IMR-90 (cell line): ENCODE data around the gene TYSND1. TPM values are rescaled to one million over a fixed set of nuclear protein-coding genes. Genes with fewer than 3 reads are reported as not detected.

Experiments used
- ATAC-seq: fragments of 200-7000 bp; cut with Tn5 transposase; 2 replicates; pipeline ENCODE4 v1.9.1; 2020; ENCODE audit warnings: low read depth, mild to moderate bottlenecking, moderate library complexity
- BruUV-seq: library from RNA; stranded (reverse); fragments of 400-500 nt; replicated peaks from 2 replicates; lab custom pipeline; 2021; lab: Mats Ljungman, UMichigan
- CTCF ChIA-PET: fragments of 300-600 bp; formaldehyde crosslinking; extraction: SDS; loops from one replicate; lab custom pipeline; 2021; ENCODE audit warnings: antibody characterized with exemption; lab: Yijun Ruan, JAX
- POLR2A ChIA-PET: fragments of 300-600 bp; sonication (Branson Sonifier 250); formaldehyde crosslinking; loops from one replicate; lab custom pipeline; 2022; ENCODE audit warnings: antibody characterized with exemption; ENCODE audit not compliant: unreplicated experiment; lab: Charles Lee
- DNase-seq: peaks from one replicate; pipeline ENCODE4 v3.0.0; 2013
- H2AFZ ChIP-seq: replicated peaks from 2 replicates; pipeline ENCODE3; 2013; ENCODE audit warnings: low read length, mild to moderate bottlenecking; ENCODE audit not compliant: poor library complexity
- H2AK5ac ChIP-seq: 2 replicates; pipeline ENCODE4 v1.6.1; 2013; ENCODE audit warnings: low read depth, low read length, inconsistent platforms
- H2AK9ac ChIP-seq: replicated peaks from 2 replicates; pipeline ENCODE3; 2013; ENCODE audit warnings: mild to moderate bottlenecking, low read depth, low read length, moderate library complexity; ENCODE audit not compliant: poor library complexity
- H2BK120ac ChIP-seq: 2 replicates; pipeline ENCODE4 v1.6.1; 2013; ENCODE audit warnings: low read depth, low read length, inconsistent platforms
- H2BK15ac ChIP-seq: 3 replicates; pipeline ENCODE4 v1.6.1; 2013; ENCODE audit warnings: low read depth, low read length, inconsistent platforms
- H2BK20ac ChIP-seq: 2 replicates; pipeline ENCODE4 v1.6.1; 2013; ENCODE audit warnings: low read depth, mild to moderate bottlenecking, inconsistent platforms, low read length, moderate library complexity
- H2BK5ac ChIP-seq: 2 replicates; pipeline ENCODE4 v1.6.1; 2013; ENCODE audit warnings: mild to moderate bottlenecking, low read depth, low read length, inconsistent platforms; ENCODE audit not compliant: poor library complexity, severe bottlenecking
- H3K14ac ChIP-seq: replicated peaks from 2 replicates; pipeline ENCODE4 v1.6.1; 2013; ENCODE audit warnings: low read depth, low read length, inconsistent platforms
- H3K18ac ChIP-seq: 2 replicates; pipeline ENCODE4 v1.6.1; 2013; ENCODE audit warnings: low read depth, low read length, control low read depth
- H3K23ac ChIP-seq: 2 replicates; pipeline ENCODE4 v1.6.1; 2013; ENCODE audit warnings: low read depth, low read length, inconsistent platforms
- H3K27ac ChIP-seq: 2 replicates; pipeline ENCODE4 v1.5.1; 2013; ENCODE audit warnings: mild to moderate bottlenecking, control low read depth, low read length; ENCODE audit not compliant: insufficient read depth
- H3K27me3 ChIP-seq: 2 replicates; pipeline ENCODE4 v1.6.1; 2013; ENCODE audit warnings: low read length; ENCODE audit not compliant: control insufficient read depth, insufficient read depth
- H3K36me3 ChIP-seq: 2 replicates; pipeline ENCODE4 v1.6.1; 2013; ENCODE audit warnings: low read length, mixed read lengths; ENCODE audit not compliant: control insufficient read depth, insufficient read depth
- H3K4ac ChIP-seq: 2 replicates; pipeline ENCODE4 v1.6.1; 2013; ENCODE audit warnings: low read depth, low read length, inconsistent platforms
- H3K4me1 ChIP-seq: 2 replicates; pipeline ENCODE4 v1.6.1; 2013; ENCODE audit warnings: low read length, mixed read lengths; ENCODE audit not compliant: control insufficient read depth, insufficient read depth
- H3K4me2 ChIP-seq: 2 replicates; pipeline ENCODE4 v1.6.1; 2013; ENCODE audit warnings: low read depth, mild to moderate bottlenecking, control low read depth, low read length, moderate library complexity
- H3K4me3 ChIP-seq: 2 replicates; pipeline ENCODE4 v1.5.1; 2013; ENCODE audit warnings: low read depth, mild to moderate bottlenecking, control low read depth, low read length, moderate library complexity; ENCODE audit not compliant: insufficient read depth
- H3K56ac ChIP-seq: 2 replicates; pipeline ENCODE4 v1.6.1; 2013; ENCODE audit warnings: low read length, inconsistent platforms; ENCODE audit not compliant: insufficient read depth; ENCODE audit errors: extremely low read depth
- H3K79me1 ChIP-seq, 2 experiments: 2 replicates each; pipeline ENCODE4 v1.6.1; 2013; ENCODE audit warnings: low read length in 2 of 2, inconsistent platforms in 1 of 2, low read depth in 1 of 2
- H3K9ac ChIP-seq: 2 replicates; pipeline ENCODE4 v1.6.1; 2013; ENCODE audit warnings: low read depth, low read length, control low read depth
- H3K9me1 ChIP-seq: 2 replicates; pipeline ENCODE4 v1.6.1; 2013; ENCODE audit warnings: low read length, inconsistent platforms; ENCODE audit not compliant: insufficient read depth
- H3K9me3 ChIP-seq: 2 replicates; pipeline ENCODE4 v1.6.1; 2013; ENCODE audit warnings: low read length; ENCODE audit not compliant: control insufficient read depth, insufficient read depth
- H4K20me1 ChIP-seq: 2 replicates; pipeline ENCODE4 v1.6.1; 2013; ENCODE audit warnings: low read length, inconsistent platforms; ENCODE audit not compliant: insufficient read depth
- H4K5ac ChIP-seq: 2 replicates; pipeline ENCODE4 v1.6.1; 2013; ENCODE audit warnings: mild to moderate bottlenecking, low read depth, low read length, control low read depth
- H4K8ac ChIP-seq, 2 experiments: 2 replicates each; pipeline ENCODE4 v1.6.1; 2013; ENCODE audit warnings: low read depth in 2 of 2, low read length in 2 of 2, control low read depth in 1 of 2, inconsistent platforms in 1 of 2
- H4K91ac ChIP-seq: 2 replicates; pipeline ENCODE4 v1.6.1; 2013; ENCODE audit warnings: low read depth, low read length, inconsistent platforms; ENCODE audit not compliant: insufficient read depth
- BHLHE40 ChIP-seq: fragments of 150-350 bp; IDR thresholded peaks from 2 replicates; pipeline ENCODE4 v1.6.1; 2016; ENCODE audit warnings: mild to moderate bottlenecking, low read depth, low read length
- CEBPB ChIP-seq: IDR thresholded peaks from 2 replicates; pipeline ENCODE4 v1.6.1; 2012; ENCODE audit warnings: low read depth, low read length, improper control_type of control experiment
- FOS ChIP-seq: fragments of 150-350 bp; IDR thresholded peaks from 2 replicates; pipeline ENCODE4 v1.6.1; 2016; ENCODE audit warnings: low read depth, low read length
- MAFK ChIP-seq: IDR thresholded peaks from 2 replicates; pipeline ENCODE4 v1.6.1; 2012; ENCODE audit warnings: low read depth, low read length, improper control_type of control experiment
- MAZ ChIP-seq: IDR thresholded peaks from 2 replicates; pipeline ENCODE4 v1.6.1; 2012; ENCODE audit warnings: low read depth, mild to moderate bottlenecking, low read length, improper control_type of control experiment, moderate library complexity, borderline replicate concordance
- MXI1 ChIP-seq: IDR thresholded peaks from 2 replicates; pipeline ENCODE4 v1.6.1; 2012; ENCODE audit warnings: low read depth, mild to moderate bottlenecking, low read length, moderate library complexity, borderline replicate concordance
- NFE2L2 ChIP-seq: fragments of 150-350 bp; IDR thresholded peaks from 2 replicates; pipeline ENCODE4 v1.6.1; 2016; ENCODE audit warnings: low read depth, mild to moderate bottlenecking, low read length
- POLR2A ChIP-seq: IDR thresholded peaks from 2 replicates; pipeline ENCODE4 v1.6.1; 2012; ENCODE audit warnings: mild to moderate bottlenecking, low read depth, low read length
- RAD21 ChIP-seq: IDR thresholded peaks from 2 replicates; pipeline ENCODE4 v1.6.1; 2012; ENCODE audit warnings: low read length, improper control_type of control experiment
- RCOR1 ChIP-seq: IDR thresholded peaks from 2 replicates; pipeline ENCODE4 v1.6.1; 2012; ENCODE audit warnings: mild to moderate bottlenecking, low read length, improper control_type of control experiment; ENCODE audit not compliant: insufficient replicate concordance
- RFX5 ChIP-seq: IDR thresholded peaks from 2 replicates; pipeline ENCODE4 v1.8.0; 2012; ENCODE audit warnings: low read depth, mild to moderate bottlenecking, low read length, moderate library complexity
- SMC3 ChIP-seq: fragments of 150-350 bp; IDR thresholded peaks from 2 replicates; pipeline ENCODE4 v1.6.1; 2016; ENCODE audit warnings: low read depth, mild to moderate bottlenecking, antibody characterized with exemption, low read length, moderate library complexity
- WGBS, 2 experiments: methylation state at CpG; one replicate each; pipeline versions ENCODE4 v1.1.5 to v1.1.7; 2013; ENCODE audit warnings: missing lambda C conversion rate in 2 of 2; ENCODE audit not compliant: insufficient read length in 1 of 2; ENCODE audit errors: extremely low coverage in 2 of 2; 5-methylcytosine and 5-hydroxymethylcytosine counted together
- dilution Hi-C: fragments of 300-500 bp; cut with HindIII; formaldehyde crosslinking; loops from one replicate; pipeline ENCODE4 v1.14.3; 2018; ENCODE audit warnings: low sequenced_read_pairs; ENCODE audit not compliant: unreplicated experiment
- in situ Hi-C: fragments of 300-500 bp; cut with MboI; formaldehyde crosslinking; loops from 3 replicates; pipeline ENCODE4 v1.14.3; 2019; ENCODE audit warnings: low sequenced_read_pairs, inconsistent platforms, mixed read lengths
- intact Hi-C: fragments of 100-400 bp; cut with micrococcal nuclease; formaldehyde crosslinking; loops from 2 replicates; pipeline ENCODE4 v1.10.0; 2022
- polyA plus RNA-seq, 3 experiments: library from polyadenylated mRNA; depleted of rRNA; stranded (reverse); fragments of >200 nt; gene quantifications; 2 replicates each; pipeline ENCODE4 v1.2.3, GENCODE V29; 2012; ENCODE audit warnings: low replicate concordance in 1 of 3
- total RNA-seq: library from RNA; depleted of rRNA; stranded (reverse); fragments of >200 nt; gene quantifications from 2 replicates; pipeline ENCODE4 v1.2.3, GENCODE V29; 2012
- TF ChIP-seq, protein P1 (sequence below): fragments of 150-350 bp; IDR thresholded peaks from 2 replicates; pipeline ENCODE4 v1.6.1; 2016; ENCODE audit warnings: low read depth, mild to moderate bottlenecking, low read length, moderate library complexity, borderline replicate concordance
- TF ChIP-seq, protein P2 (sequence below): conservative IDR thresholded peaks from 2 replicates; pipeline ENCODE4 v1.5.1; 2012; ENCODE audit warnings: mild to moderate bottlenecking, low read depth, low read length, improper control_type of control experiment

TYSND1 gene
- total and polyA plus RNA-seq, 2 of the 4 experiments (the other 2 are of a cell fraction) = 2.9 to 4.1 TPM

DNA sequence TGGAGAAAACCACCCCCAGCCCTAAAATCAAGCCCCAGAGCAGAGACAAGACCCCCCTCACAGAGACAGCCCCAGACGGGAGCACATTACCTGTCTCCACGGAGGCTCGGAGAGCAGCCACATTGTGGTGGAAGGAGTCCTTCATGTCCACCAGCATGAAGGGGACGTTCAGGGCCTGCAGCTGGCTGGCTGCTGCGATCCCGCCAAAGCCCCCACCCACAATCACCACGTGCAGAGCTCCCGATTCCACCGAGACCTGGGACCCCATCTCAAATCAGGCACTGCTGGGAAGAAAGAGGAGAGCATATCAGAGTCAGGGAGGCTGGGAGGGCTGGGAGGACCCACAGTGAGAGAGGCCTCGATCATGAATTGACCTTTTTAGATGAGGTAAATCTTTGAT is 22.7 kb downstream of the TYSND1 start:
- H4K8ac ChIP-seq = no peak overlapping the region
- DNase-seq = no peak
- H2AFZ ChIP-seq = no peak overlapping the region
- no peak overlapping the region for H3K4me2 ChIP-seq
- no peak overlapping the region for H3K23ac ChIP-seq
- H3K9ac ChIP-seq = no peak overlapping the region
- H2BK15ac ChIP-seq = no peak overlapping the region
- no CpG with 5 or more reads among the region's 10 CpGs for WGBS, 2 experiments
- no TSS peak for BruUV-seq
- H3K4me1 ChIP-seq = no peaks in the 10 kb centered on the region; the same call in 1 of the 2 replicates
- ATAC-seq = no peak
- H3K4me3 ChIP-seq = no peak overlapping the region
- ChIA-PET CTCF (interaction anchor here (1.6 kb wide), 1 partner anchor 23 kb away, joined by 4 read pairs; no protein-coding TSS in a partner anchor), POLR2A (no interaction called here)
- no peak overlapping the region for H4K5ac ChIP-seq
- H3K27ac ChIP-seq = no peak overlapping the region
- H3K36me3 ChIP-seq = peaks cover 37% of the 10 kb centered on the region
- 0 out of 2 replicates have a peak, but pooled peaks cover 2% of the 10 kb centered on the region for H3K9me3 ChIP-seq
- no peak overlapping the region for H3K18ac ChIP-seq
- H2BK5ac ChIP-seq = no peak overlapping the region
- no peaks in the 10 kb centered on the region for H3K27me3 ChIP-seq
- no peak overlapping the region for H3K4ac ChIP-seq
- H2BK20ac ChIP-seq = no peak overlapping the region
- TF ChIP-seq MXI1 (no peak), MAZ (no peak), FOS (no peak), SMC3 (no peak), RAD21 (no peak), RFX5 (no peak), RCOR1 (no peak), POLR2A (no peak), NFE2L2 (no peak), MAFK (no peak), BHLHE40 (no peak), CEBPB (no peak)
- TF ChIP-seq, protein P1, sequence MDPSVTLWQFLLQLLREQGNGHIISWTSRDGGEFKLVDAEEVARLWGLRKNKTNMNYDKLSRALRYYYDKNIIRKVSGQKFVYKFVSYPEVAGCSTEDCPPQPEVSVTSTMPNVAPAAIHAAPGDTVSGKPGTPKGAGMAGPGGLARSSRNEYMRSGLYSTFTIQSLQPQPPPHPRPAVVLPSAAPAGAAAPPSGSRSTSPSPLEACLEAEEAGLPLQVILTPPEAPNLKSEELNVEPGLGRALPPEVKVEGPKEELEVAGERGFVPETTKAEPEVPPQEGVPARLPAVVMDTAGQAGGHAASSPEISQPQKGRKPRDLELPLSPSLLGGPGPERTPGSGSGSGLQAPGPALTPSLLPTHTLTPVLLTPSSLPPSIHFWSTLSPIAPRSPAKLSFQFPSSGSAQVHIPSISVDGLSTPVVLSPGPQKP = no peak
- TF ChIP-seq, protein P2, sequence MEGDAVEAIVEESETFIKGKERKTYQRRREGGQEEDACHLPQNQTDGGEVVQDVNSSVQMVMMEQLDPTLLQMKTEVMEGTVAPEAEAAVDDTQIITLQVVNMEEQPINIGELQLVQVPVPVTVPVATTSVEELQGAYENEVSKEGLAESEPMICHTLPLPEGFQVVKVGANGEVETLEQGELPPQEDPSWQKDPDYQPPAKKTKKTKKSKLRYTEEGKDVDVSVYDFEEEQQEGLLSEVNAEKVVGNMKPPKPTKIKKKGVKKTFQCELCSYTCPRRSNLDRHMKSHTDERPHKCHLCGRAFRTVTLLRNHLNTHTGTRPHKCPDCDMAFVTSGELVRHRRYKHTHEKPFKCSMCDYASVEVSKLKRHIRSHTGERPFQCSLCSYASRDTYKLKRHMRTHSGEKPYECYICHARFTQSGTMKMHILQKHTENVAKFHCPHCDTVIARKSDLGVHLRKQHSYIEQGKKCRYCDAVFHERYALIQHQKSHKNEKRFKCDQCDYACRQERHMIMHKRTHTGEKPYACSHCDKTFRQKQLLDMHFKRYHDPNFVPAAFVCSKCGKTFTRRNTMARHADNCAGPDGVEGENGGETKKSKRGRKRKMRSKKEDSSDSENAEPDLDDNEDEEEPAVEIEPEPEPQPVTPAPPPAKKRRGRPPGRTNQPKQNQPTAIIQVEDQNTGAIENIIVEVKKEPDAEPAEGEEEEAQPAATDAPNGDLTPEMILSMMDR = no peak
- no peak overlapping the region for H3K14ac ChIP-seq
- dilution Hi-C loops (no loop called here), in situ Hi-C loops (no loop called here), intact Hi-C loops (no loop called here)
- H4K91ac ChIP-seq = no peak overlapping the region
- H2AK9ac ChIP-seq = no peak overlapping the region
- H4K20me1 ChIP-seq = 0 out of 2 replicates have a peak, but pooled peaks cover 7% of the 10 kb centered on the region
- peaks cover 7% of the 10 kb centered on the region for H3K9me1 ChIP-seq
- H3K56ac ChIP-seq = no peak overlapping the region
- no peak overlapping the region for H2AK5ac ChIP-seq
- H2BK120ac ChIP-seq = no peak overlapping the region
- H3K79me1 ChIP-seq = peaks cover 13 to 27% of the 10 kb centered on the region in 2 experiments
